ENCODE results near the gene QRICH1. TPM values are rescaled to one million over a fixed set of nuclear protein-coding genes. Genes with fewer than 3 reads are reported as not detected.
A peak's percentile ranks its signal among the peaks of the same experiment; 100 is the strongest.

Gene QRICH1
- total RNA-seq, 1 experiment from 2014 or later, result 151 TPM

DNA sequence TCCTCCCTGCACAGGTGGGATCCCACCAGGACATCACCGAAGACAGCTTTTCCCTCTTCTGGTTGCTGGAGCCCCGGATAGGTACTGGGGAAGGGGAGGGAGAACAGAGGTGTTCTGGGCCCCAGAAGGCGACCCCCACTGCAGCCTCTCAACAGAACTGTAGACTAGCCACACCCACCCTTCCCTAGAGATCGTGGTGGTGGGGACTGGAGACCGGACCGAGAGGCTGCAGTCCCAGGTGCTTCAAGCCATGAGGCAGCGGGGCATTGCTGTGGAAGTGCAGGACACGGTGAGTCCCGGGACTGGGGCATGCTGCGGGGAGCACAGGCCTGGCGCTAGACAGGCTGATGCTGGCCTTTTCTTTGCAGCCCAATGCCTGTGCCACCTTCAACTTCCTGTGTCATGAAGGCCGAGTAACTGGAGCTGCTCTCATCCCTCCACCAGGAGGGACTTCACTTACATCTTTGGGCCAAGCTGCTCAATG lies 71.1 kb downstream of the QRICH1 start:
- no CpG with 5 or more reads among the region's 12 CpGs for WGBS (ENCODE audit: extremely low coverage, insufficient read length, low lambda C conversion rate)
- H2BK5ac ChIP-seq (ENCODE audit: insufficient read length, low read length), result no peak overlapping the region
- no peaks in the 10 kb centered on the region for H3K27me3 ChIP-seq (ENCODE audit: insufficient read depth, low read length)
- H3K4me2 ChIP-seq (ENCODE audit: insufficient read depth, insufficient read length, low read length), result peak overlapping the region; percentile 88
- peak overlapping the region; percentile 90 for H3K9ac ChIP-seq (ENCODE audit: extremely low read depth, insufficient read length, low read length)
- no peaks in the 10 kb centered on the region for H3K79me1 ChIP-seq (ENCODE audit: insufficient read depth, low read depth, low read length, poor library complexity, severe bottlenecking)
- H3K23ac ChIP-seq (ENCODE audit: insufficient read length, low read depth, low read length), result no peak overlapping the region
- no peak overlapping the region for H2BK15ac ChIP-seq (ENCODE audit: low read depth, low read length)
- no peak for TF ChIP-seq CTCF (conservative IDR thresholded peaks at IDR 0.05)
- Mint-ChIP-seq H3K9me3 (no peaks in the 10 kb centered on the region), H3K36me3 (ENCODE audit: insufficient read depth in 1 of 3, low read depth in 3 of 3) (peaks cover 43 to 53% (median 52%) of the 10 kb centered on the region in 3 experiments), H3K4me3 (peak overlapping the region; percentile 91 to 95), H3K4me1 (peaks cover 22 to 27% of the 10 kb centered on the region in 2 experiments), H3K27ac (peak overlapping the region; percentile 95 to 98 (median 95)), H3K27me3 (ENCODE audit: low read depth) (no peaks in the 10 kb centered on the region; the same call in 1 of the 2 replicates)
- peaks cover 21% of the 10 kb centered on the region for H3K23me2 ChIP-seq (ENCODE audit: insufficient read length, low read depth, low read length, poor library complexity, severe bottlenecking)
- H3K14ac ChIP-seq (ENCODE audit: insufficient read depth, low read length), result peak overlapping the region; percentile 89; the same call in 1 of the 2 replicates
- no peak overlapping the region for H2BK20ac ChIP-seq (ENCODE audit: low read depth, low read length, poor library complexity, severe bottlenecking)
- H3K79me2 ChIP-seq (ENCODE audit: insufficient read depth, low read length), result no peaks in the 10 kb centered on the region
- H4K5ac ChIP-seq (ENCODE audit: insufficient read length, low read depth, low read length), result no peak overlapping the region
- H3T11ph ChIP-seq (ENCODE audit: low read length), result no peak overlapping the region
- peaks cover 5% of the 10 kb centered on the region for H4K20me1 ChIP-seq (ENCODE audit: control insufficient read depth, insufficient read depth, insufficient read length)
- H2BK12ac ChIP-seq (ENCODE audit: insufficient read length, low read depth, low read length), result no peak overlapping the region
- H3K18ac ChIP-seq (ENCODE audit: insufficient read length, low read depth, low read length), result peak overlapping the region; percentile 85
- H2AK5ac ChIP-seq (ENCODE audit: insufficient read length, low read length), result no peak overlapping the region
- no peak overlapping the region for H2AFZ ChIP-seq (ENCODE audit: low read length)
- no peak overlapping the region for H3K56ac ChIP-seq (ENCODE audit: insufficient read length, low read depth, low read length)
- no peaks in the 10 kb centered on the region for H3K4me1 ChIP-seq (ENCODE audit: insufficient read depth, low read length)
- H2BK120ac ChIP-seq (ENCODE audit: low read depth, low read length, poor library complexity, severe bottlenecking), result no peak overlapping the region
- H3K27ac ChIP-seq (ENCODE audit: insufficient read length, low read depth, low read length), result no peak overlapping the region
- no peak for DNase-seq
- H4K8ac ChIP-seq (replicated peaks; ENCODE audit: insufficient read length, low read depth, low read length), result no peak overlapping the region
- H4K91ac ChIP-seq (ENCODE audit: insufficient read length, low read depth, low read length), result no peak overlapping the region
- no peak overlapping the region for H3K4ac ChIP-seq (ENCODE audit: low read depth, low read length)
- no peaks in the 10 kb centered on the region for H3K9me3 ChIP-seq (ENCODE audit: control insufficient read depth, low read depth, low read length)
